NCI-H524 (cell line): ENCODE data around the gene MYH15.

Experiments used
- DNase-seq, 2 experiments: peaks; one replicate each; lab custom pipeline; 2025; lab: John Stamatoyannopoulos, UW

Gene MYH15

GRCh38 chr3:108509871-108510270, 525 bp downstream of the MYH15 start:
- no peak for DNase-seq

- DNase-seq: peak; percentile 27 to 83
Measured at GRCh38 chr3:108509263-108509662, 1.1 kb downstream of the MYH15 start.

- DNase-seq: no peak
Measured at GRCh38 chr3:108507902-108508301, 2.5 kb downstream of the MYH15 start.

- DNase-seq: no peak
Measured at GRCh38 chr3:108505811-108506210, 4.6 kb downstream of the MYH15 start.

- no peak for DNase-seq
Measured at GRCh38 chr3:108503722-108504121, 6.7 kb downstream of the MYH15 start.

GRCh38 chr3:108501535-108501934, 8.9 kb downstream of the MYH15 start:
- no peak for DNase-seq

GRCh38 chr3:108500728-108501127, 9.7 kb downstream of the MYH15 start:
- no peak for DNase-seq

- no peak for DNase-seq
Measured at GRCh38 chr3:108497271-108497670, 13.1 kb downstream of the MYH15 start.

- no peak for DNase-seq
Measured at GRCh38 chr3:108495717-108496116, 14.7 kb downstream of the MYH15 start.

GRCh38 chr3:108494906-108495531, 15.4 kb downstream of the MYH15 start:
- DNase-seq: no peak

GRCh38 chr3:108493862-108494261, 16.5 kb downstream of the MYH15 start:
- peak; percentile 55 to 77 for DNase-seq

GRCh38 chr3:108491456-108491855, 18.9 kb downstream of the MYH15 start:
- no peak for DNase-seq

- peak; percentile 34 to 72 for DNase-seq
Measured at GRCh38 chr3:108489776-108490175, 20.6 kb downstream of the MYH15 start.

- no peak for DNase-seq
Measured at GRCh38 chr3:108488631-108489030, 21.8 kb downstream of the MYH15 start.

GRCh38 chr3:108487439-108487838, 23.0 kb downstream of the MYH15 start:
- no peak for DNase-seq

- peak; percentile 31 to 79 for DNase-seq
Measured at GRCh38 chr3:108486941-108487340, 23.5 kb downstream of the MYH15 start.

GRCh38 chr3:108486338-108486737, 24.1 kb downstream of the MYH15 start:
- DNase-seq: no peak

GRCh38 chr3:108485146-108485545, 25.2 kb downstream of the MYH15 start:
- peak; percentile 91 to 94 for DNase-seq

GRCh38 chr3:108479224-108479623, 31.2 kb downstream of the MYH15 start:
- DNase-seq: no peak

- peak; percentile 61 to 82 for DNase-seq
Measured at GRCh38 chr3:108477511-108478147, 32.8 kb downstream of the MYH15 start.

GRCh38 chr3:108475220-108475782, 35.1 kb downstream of the MYH15 start:
- no peak for DNase-seq

- no peak for DNase-seq
Measured at GRCh38 chr3:108474581-108474980, 35.8 kb downstream of the MYH15 start.

GRCh38 chr3:108473711-108474110, 36.7 kb downstream of the MYH15 start:
- no peak for DNase-seq
